CD8-positive, alpha-beta memory T cell (primary cell): ENCODE data around the gene SLC25A39. TPM values are rescaled to one million over a fixed set of nuclear protein-coding genes. Genes with fewer than 3 reads are reported as not detected.

Experiments
- CTCF ChIA-PET: fragments of 350-600 bp; sonication (Branson Sonifier 250); formaldehyde crosslinking; loops from one replicate; lab custom pipeline; 2021; ENCODE audit warnings: antibody characterized with exemption; lab: Charles Lee
- POLR2A ChIA-PET: fragments of 350-600 bp; sonication (Branson Sonifier 250); formaldehyde crosslinking; loops from one replicate; lab custom pipeline; 2021; ENCODE audit warnings: antibody characterized with exemption; lab: Charles Lee
- DNase-seq, 5 donors: peaks; one replicate each; pipeline versions ENCODE4 v3.0.0 to v3.0.0-alpha.2; 2020 to 2022; ENCODE audit warnings: mixed read lengths in 1 of 5
- H3K27ac ChIP-seq: one replicate; pipeline ENCODE4 v1.7.0; 2013; ENCODE audit warnings: low read depth, mild to moderate bottlenecking, low read length, moderate library complexity
- H3K27me3 ChIP-seq: 2 replicates; pipeline ENCODE4 v1.7.0; 2013; ENCODE audit warnings: low read length, mild to moderate bottlenecking; ENCODE audit not compliant: insufficient read depth, poor library complexity, severe bottlenecking
- H3K36me3 ChIP-seq: 2 replicates; pipeline ENCODE4 v1.7.0; 2013; ENCODE audit warnings: mild to moderate bottlenecking, low read length, moderate library complexity; ENCODE audit not compliant: insufficient read depth
- H3K4me1 ChIP-seq: 2 replicates; pipeline ENCODE4 v1.7.0; 2013; ENCODE audit warnings: mild to moderate bottlenecking, low read length, moderate library complexity; ENCODE audit not compliant: insufficient read depth
- H3K4me3 ChIP-seq: 2 replicates; pipeline ENCODE4 v1.7.0; 2013; ENCODE audit warnings: mild to moderate bottlenecking, low read length
- H3K9me3 ChIP-seq: 2 replicates; pipeline ENCODE4 v1.7.0; 2013; ENCODE audit warnings: mild to moderate bottlenecking, low read length
- H3K27ac Mint-ChIP-seq, 8 donors: one replicate each; pipeline ENCODE4 v1.8.0; 2020 to 2021; ENCODE audit warnings: mixed read lengths in 8 of 8, mild to moderate bottlenecking in 6 of 8, inconsistent platforms in 3 of 8, moderate library complexity in 3 of 8
- H3K27me3 Mint-ChIP-seq, 2 donors: one replicate each; pipeline ENCODE4 v1.8.0; 2020 to 2021; ENCODE audit warnings: mixed read lengths in 2 of 2, mild to moderate bottlenecking in 1 of 2, moderate library complexity in 1 of 2
- H3K36me3 Mint-ChIP-seq, 3 donors: one replicate each; pipeline ENCODE4 v1.8.0; 2020 to 2021; ENCODE audit warnings: mixed read lengths in 3 of 3, inconsistent platforms in 1 of 3, mild to moderate bottlenecking in 1 of 3
- H3K4me1 Mint-ChIP-seq, 3 donors: one replicate each; pipeline ENCODE4 v1.8.0; 2020 to 2021; ENCODE audit warnings: mixed read lengths in 3 of 3, inconsistent platforms in 1 of 3, mild to moderate bottlenecking in 1 of 3
- H3K4me3 Mint-ChIP-seq, 7 donors: one replicate each; pipeline ENCODE4 v1.8.0; 2020 to 2021; ENCODE audit warnings: mixed read lengths in 7 of 7, mild to moderate bottlenecking in 6 of 7, moderate library complexity in 4 of 7, inconsistent platforms in 2 of 7
- H3K9me3 Mint-ChIP-seq, 5 donors: one replicate each; pipeline ENCODE4 v1.8.0; 2020 to 2022; ENCODE audit warnings: mixed read lengths in 5 of 5, mild to moderate bottlenecking in 3 of 5, moderate library complexity in 2 of 5, inconsistent platforms in 1 of 5
- polyA plus RNA-seq: library from polyadenylated mRNA; unstranded; fragments of 300-500 nt; fragmentation: Illumina TruSeq; gene quantifications from one replicate; pipeline ENCODE4 v1.2.3, GENCODE V29; 2021
- total RNA-seq, 2 experiments: library from RNA; stranded (reverse); gene quantifications; one replicate each; pipeline ENCODE4 v1.2.3, GENCODE V29; 2021

The SLC25A39 gene
- total and polyA plus RNA-seq, 3 experiments from 2014 or later: 133 to 174 (median 159) TPM

- H3K36me3 Mint-ChIP-seq: no peaks in the 10 kb centered on the region
- CTCF ChIA-PET: interaction anchor here (2.8 to 5.6 kb wide), 3 partner anchors 8 to 149 kb away, joined by 9 to 31 read pairs (median 12); partner anchors contain the start of gene GRN
Observed at GRCh38 chr17:44359458-44360143, 35.0 kb upstream of the SLC25A39 start.

DNA sequence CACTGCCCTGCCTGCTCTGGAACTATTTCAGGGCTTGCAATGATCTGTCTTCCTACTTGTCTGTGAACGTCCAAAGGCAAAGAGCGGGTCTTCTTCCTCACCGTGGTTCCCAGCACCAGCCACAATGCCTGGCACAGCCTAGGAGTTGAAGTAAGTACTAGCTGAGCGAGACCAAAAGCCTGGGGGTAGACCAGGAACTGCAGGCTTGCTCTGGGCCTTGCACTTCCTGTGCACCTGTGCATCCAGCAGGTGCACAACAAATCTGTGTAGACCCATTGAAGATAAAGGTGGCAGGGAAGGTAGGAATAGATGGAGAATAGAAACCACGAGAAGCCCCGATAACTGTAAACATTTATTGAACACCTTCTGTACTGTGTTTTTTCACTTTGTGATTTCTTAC lies 34.4 kb upstream of the SLC25A39 start:
- Histone ChIP-seq H3K27ac (no peak overlapping the region), H3K4me3 (no peak overlapping the region), H3K4me1 (no peaks in the 10 kb centered on the region), H3K27me3 (no peaks in the 10 kb centered on the region), H3K9me3 (no peaks in the 10 kb centered on the region), H3K36me3 (no peaks in the 10 kb centered on the region)
- Mint-ChIP-seq H3K27me3 (peaks cover 11 to 19% of the 10 kb centered on the region in 2 donors), H3K4me1 (peaks cover 0 to 6% (median 6%) of the 10 kb centered on the region in 3 donors), H3K4me3 (no peak overlapping the region), H3K9me3 (no peaks in the 10 kb centered on the region), H3K36me3 (no peaks in the 10 kb centered on the region), H3K27ac (no peak overlapping the region)
- ChIA-PET CTCF (interaction anchor here (1.2 to 5.6 kb wide), 4 partner anchors 8 to 149 kb away, joined by 3 to 31 read pairs (median 10); partner anchors contain the start of gene GRN), POLR2A (no interaction called here)
- no peak for DNase-seq

More at GRCh38 chr17:44359458-44360143, 35.0 kb upstream of the SLC25A39 start:
- H3K9me3 Mint-ChIP-seq: no peaks in the 10 kb centered on the region
- peaks cover 0 to 7% (median 6%) of the 10 kb centered on the region in 3 donors for H3K4me1 Mint-ChIP-seq
- peaks cover 11 to 23% of the 10 kb centered on the region in 2 donors for H3K27me3 Mint-ChIP-seq
- H3K4me3 ChIP-seq: no peak overlapping the region
- H3K27me3 ChIP-seq: no peaks in the 10 kb centered on the region
- POLR2A ChIA-PET: no interaction called here
- H3K27ac ChIP-seq: no peak overlapping the region
- no peak overlapping the region for H3K4me3 Mint-ChIP-seq
- H3K9me3 ChIP-seq: no peaks in the 10 kb centered on the region
- DNase-seq: no peak
- H3K36me3 ChIP-seq: no peaks in the 10 kb centered on the region
- no peak overlapping the region for H3K27ac Mint-ChIP-seq
- H3K4me1 ChIP-seq: no peaks in the 10 kb centered on the region

DNA sequence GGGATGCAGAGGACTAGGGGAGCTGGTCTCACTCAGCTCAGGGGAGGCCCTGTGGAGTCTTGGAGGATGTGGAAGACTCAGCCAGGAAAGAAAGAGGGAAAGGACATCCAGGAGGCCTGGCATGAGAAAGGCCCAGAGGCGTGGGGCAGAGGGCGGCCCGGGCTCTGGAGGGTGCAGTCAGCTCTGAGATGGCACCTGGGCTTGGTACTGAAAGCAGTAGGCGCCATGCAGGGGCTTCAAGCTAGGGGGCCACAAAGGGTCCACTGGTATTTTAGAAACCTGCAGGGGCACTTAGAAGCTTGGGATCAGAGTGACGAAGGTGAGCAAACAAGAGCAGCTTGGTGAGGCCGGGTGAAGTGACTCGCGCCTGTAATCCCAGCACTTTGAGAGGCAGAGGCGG lies 33.4 kb upstream of the SLC25A39 start:
- no peaks in the 10 kb centered on the region for H3K36me3 ChIP-seq
- POLR2A ChIA-PET: no interaction called here
- no peaks in the 10 kb centered on the region for H3K27me3 ChIP-seq
- H3K4me3 ChIP-seq: no peak overlapping the region
- Mint-ChIP-seq H3K27me3 (peaks cover 11 to 17% of the 10 kb centered on the region in 2 donors), H3K36me3 (no peaks in the 10 kb centered on the region), H3K4me1 (peaks cover 2 to 6% (median 4%) of the 10 kb centered on the region in 3 donors), H3K9me3 (no peaks in the 10 kb centered on the region), H3K4me3 (no peak overlapping the region), H3K27ac (peak overlapping the region in 1 of 8 donors; percentile 1)
- H3K27ac ChIP-seq: no peak overlapping the region
- CTCF ChIA-PET: interaction anchor here (1.2 to 3.0 kb wide), 4 partner anchors 13 to 148 kb away, joined by 3 to 12 read pairs (median 6); partner anchors contain the start of gene GRN
- H3K4me1 ChIP-seq: peaks cover 3% of the 10 kb centered on the region
- no peaks in the 10 kb centered on the region for H3K9me3 ChIP-seq
- DNase-seq: no peak

DNA sequence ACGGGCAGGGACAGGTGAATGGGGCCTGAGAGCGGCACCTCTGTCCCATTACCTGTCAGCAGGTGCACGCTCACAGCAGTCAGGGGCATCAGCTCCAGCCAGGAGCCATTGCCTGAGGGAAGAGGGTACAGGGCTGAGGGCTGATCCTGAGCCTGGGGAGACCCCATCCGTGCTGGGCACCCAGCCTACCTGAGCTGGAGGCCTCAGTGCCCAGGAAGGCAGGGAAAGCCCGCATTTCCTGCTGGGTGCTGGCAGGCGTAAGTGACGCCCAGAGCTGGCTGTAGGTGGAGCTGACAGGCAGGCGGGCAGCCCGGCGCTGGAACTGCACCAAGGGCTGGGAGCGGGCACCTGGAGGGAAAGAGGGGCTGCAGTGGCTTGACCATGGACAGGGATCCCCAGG lies 31.6 kb upstream of the SLC25A39 start:
- Histone ChIP-seq H3K27me3 (no peaks in the 10 kb centered on the region), H3K36me3 (no peaks in the 10 kb centered on the region), H3K9me3 (no peaks in the 10 kb centered on the region), H3K4me1 (peaks cover 3% of the 10 kb centered on the region), H3K27ac (no peak overlapping the region), H3K4me3 (no peak overlapping the region)
- no peak overlapping the region for H3K27ac Mint-ChIP-seq
- no peaks in the 10 kb centered on the region for H3K9me3 Mint-ChIP-seq
- H3K27me3 Mint-ChIP-seq: peaks cover 6 to 10% of the 10 kb centered on the region in 2 donors
- CTCF ChIA-PET: interaction anchor here (0.8 to 3.0 kb wide), 2 partner anchors 11 to 146 kb away, joined by 3 to 9 read pairs; no protein-coding TSS in a partner anchor
- H3K4me1 Mint-ChIP-seq: peaks cover 4 to 9% (median 5%) of the 10 kb centered on the region in 3 donors
- POLR2A ChIA-PET: no interaction called here
- DNase-seq: no peak
- H3K36me3 Mint-ChIP-seq: peaks cover 0 to 7% (median 0%) of the 10 kb centered on the region in 3 donors
- H3K4me3 Mint-ChIP-seq: peak overlapping the region in 1 of 7 donors; percentile 9

- Histone ChIP-seq H3K4me3 (no peak overlapping the region), H3K4me1 (peaks cover 3% of the 10 kb centered on the region), H3K36me3 (no peaks in the 10 kb centered on the region), H3K27me3 (no peaks in the 10 kb centered on the region), H3K27ac (no peak overlapping the region), H3K9me3 (no peaks in the 10 kb centered on the region)
- CTCF ChIA-PET: interaction anchor here (0.8 to 6.7 kb wide), 2 partner anchors 10 to 145 kb away, joined by 3 to 54 read pairs; no protein-coding TSS in a partner anchor
- Mint-ChIP-seq H3K27ac (no peak overlapping the region), H3K27me3 (peaks cover 5 to 8% of the 10 kb centered on the region in 2 donors), H3K36me3 (peaks cover 0 to 7% (median 0%) of the 10 kb centered on the region in 3 donors), H3K9me3 (no peaks in the 10 kb centered on the region), H3K4me1 (peaks cover 5 to 12% (median 5%) of the 10 kb centered on the region in 3 donors), H3K4me3 (peak overlapping the region in 5 of 7 donors; percentile 10 to 60 (median 54))
- POLR2A ChIA-PET: no interaction called here
- DNase-seq: no peak
Observed at GRCh38 chr17:44355642-44356099, 31.0 kb upstream of the SLC25A39 start.

GRCh38 chr17:44354582-44355561 lies 30.2 kb upstream of the SLC25A39 start:
- peaks cover 3% of the 10 kb centered on the region for H3K4me1 ChIP-seq
- no peaks in the 10 kb centered on the region for H3K36me3 ChIP-seq
- peaks cover 0 to 6% of the 10 kb centered on the region in 2 donors for H3K27me3 Mint-ChIP-seq
- peak; percentile 46 to 76 (median 62) for DNase-seq
- no peaks in the 10 kb centered on the region for H3K9me3 ChIP-seq
- no peak overlapping the region for H3K4me3 ChIP-seq
- no peaks in the 10 kb centered on the region for H3K9me3 Mint-ChIP-seq
- peaks cover 0 to 7% (median 0%) of the 10 kb centered on the region in 3 donors for H3K36me3 Mint-ChIP-seq
- peak overlapping the region in 1 of 8 donors; percentile 89 for H3K27ac Mint-ChIP-seq
- H3K4me1 Mint-ChIP-seq: peaks cover 5 to 14% (median 5%) of the 10 kb centered on the region in 3 donors
- ChIA-PET POLR2A (interaction anchor here (0.6 to 3.2 kb wide), 6 partner anchors 8 to 169 kb away, joined by 3 to 16 read pairs (median 6); partner anchors contain the start of genes FAM171A2, GRN and TMUB2), CTCF (interaction anchor here (0.7 to 6.7 kb wide), 7 partner anchors 8 to 204 kb away, joined by 3 to 54 read pairs (median 6); partner anchors contain the start of genes FAM171A2 and GRN)
- H3K4me3 Mint-ChIP-seq: peak overlapping the region; percentile 62 to 90 (median 71)
- H3K27me3 ChIP-seq: no peaks in the 10 kb centered on the region
- H3K27ac ChIP-seq: no peak overlapping the region

GRCh38 chr17:44353672-44354331 lies 29.2 kb upstream of the SLC25A39 start:
- CTCF ChIA-PET: interaction anchor here (0.7 to 6.7 kb wide), 8 partner anchors 8 to 203 kb away, joined by 3 to 54 read pairs (median 6); partner anchors contain the start of genes FAM171A2 and GRN
- H3K9me3 ChIP-seq: no peaks in the 10 kb centered on the region
- H3K27ac Mint-ChIP-seq: no peak overlapping the region
- H3K36me3 ChIP-seq: no peaks in the 10 kb centered on the region
- peak overlapping the region; percentile 54 to 88 (median 67) for H3K4me3 Mint-ChIP-seq
- H3K27me3 ChIP-seq: no peaks in the 10 kb centered on the region
- H3K4me1 ChIP-seq: peaks cover 3% of the 10 kb centered on the region
- H3K27ac ChIP-seq: no peak overlapping the region
- H3K27me3 Mint-ChIP-seq: peaks cover 0 to 6% of the 10 kb centered on the region in 2 donors
- POLR2A ChIA-PET: interaction anchor here (0.6 to 3.2 kb wide), 9 partner anchors 8 to 230 kb away, joined by 3 to 16 read pairs (median 4); partner anchors contain the start of genes FAM171A2, GRN, HDAC5 and TMUB2
- H3K36me3 Mint-ChIP-seq: peaks cover 0 to 7% (median 0%) of the 10 kb centered on the region in 3 donors
- H3K9me3 Mint-ChIP-seq: no peaks in the 10 kb centered on the region
- H3K4me1 Mint-ChIP-seq: peaks cover 1 to 15% (median 6%) of the 10 kb centered on the region in 3 donors
- DNase-seq: peak in 2 of 5 donors; percentile 14 to 32
- no peak overlapping the region for H3K4me3 ChIP-seq
